ENCODE data around the gene HSPB1. TPM values are rescaled to one million over a fixed set of nuclear protein-coding genes. Genes with fewer than 3 reads are reported as not detected.
A peak's percentile ranks its signal among the peaks of the same experiment; 100 is the strongest.

Gene HSPB1
- total RNA-seq, 3 donors from 2014 or later (not counting 1 experiment from before 2014, with no cell fraction given) = 14.4 to 15.9 (median 14.7) TPM

DNA sequence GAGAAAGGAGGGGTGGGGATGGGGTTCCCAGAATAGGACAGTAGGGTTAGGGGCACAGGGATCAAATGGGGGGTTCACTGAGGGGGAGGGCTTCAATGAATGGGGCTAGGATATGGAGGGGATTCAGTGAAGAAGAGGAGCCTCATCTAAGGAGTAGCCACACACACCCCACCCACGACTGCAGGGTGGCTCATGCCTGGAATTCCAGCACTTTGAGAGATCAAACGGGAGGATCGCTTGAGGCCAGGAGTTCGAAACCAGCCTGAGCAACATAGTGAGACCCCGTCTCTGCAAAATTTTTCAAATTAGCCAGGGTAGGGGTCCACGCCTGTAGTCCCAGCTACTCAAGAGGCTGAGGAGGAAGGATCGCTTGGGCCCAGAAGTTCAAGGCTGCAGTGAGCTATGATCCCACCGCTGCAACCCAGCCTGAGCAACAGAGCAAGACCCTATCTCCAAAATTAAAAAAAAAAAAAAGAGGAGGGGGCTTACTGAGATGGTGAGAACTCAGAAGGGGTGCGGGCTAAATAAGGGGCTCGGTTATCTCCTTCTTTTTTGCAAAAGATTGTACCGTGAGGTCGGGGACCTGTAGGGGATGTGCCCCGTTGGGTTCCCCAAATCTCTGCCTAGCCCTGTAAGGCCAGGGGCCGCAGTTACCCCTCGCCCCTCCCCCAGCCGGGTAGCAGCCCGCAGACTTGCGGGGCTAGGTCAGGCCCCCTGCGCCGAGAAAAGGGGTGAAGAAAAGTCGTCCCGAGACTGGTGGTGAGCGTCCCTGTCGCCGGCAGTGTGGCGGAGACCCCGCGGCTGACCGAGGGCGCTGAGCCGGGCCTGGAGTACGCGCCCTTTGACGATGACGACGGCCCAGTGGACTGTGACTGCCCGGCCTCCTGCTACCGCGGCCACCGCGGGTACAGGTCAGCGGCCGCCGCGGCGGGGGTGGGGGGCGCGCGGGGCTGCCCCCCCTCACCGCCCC lies 43.1 kb upstream of the HSPB1 start:
- Histone ChIP-seq H3K9me3 (ENCODE audit: control insufficient read depth, insufficient read depth, low read length) (no peaks in the 10 kb centered on the region), H3K4me1 (ENCODE audit: control insufficient read depth, insufficient read depth, low read length) (peaks cover 5% of the 10 kb centered on the region), H3K4me3 (ENCODE audit: low read length) (no peak overlapping the region), H3K27me3 (ENCODE audit: control insufficient read depth, insufficient read depth, low read length) (peaks cover 7% of the 10 kb centered on the region), H3K27ac (ENCODE audit: low read length) (no peak overlapping the region), H3K36me3 (ENCODE audit: control insufficient read depth, insufficient read depth, low read length) (no peaks in the 10 kb centered on the region)
- Mint-ChIP-seq H3K27me3 (ENCODE audit: low read depth in 2 of 2) (peaks cover 7 to 31% of the 10 kb centered on the region in 2 donors), H3K4me1 (no peaks in the 10 kb centered on the region), H3K27ac (no peak overlapping the region), H3K9me3 (no peaks in the 10 kb centered on the region), H3K4me3 (peak overlapping the region; percentile 63), H3K36me3 (no peaks in the 10 kb centered on the region)
- TF ChIP-seq, protein P1, sequence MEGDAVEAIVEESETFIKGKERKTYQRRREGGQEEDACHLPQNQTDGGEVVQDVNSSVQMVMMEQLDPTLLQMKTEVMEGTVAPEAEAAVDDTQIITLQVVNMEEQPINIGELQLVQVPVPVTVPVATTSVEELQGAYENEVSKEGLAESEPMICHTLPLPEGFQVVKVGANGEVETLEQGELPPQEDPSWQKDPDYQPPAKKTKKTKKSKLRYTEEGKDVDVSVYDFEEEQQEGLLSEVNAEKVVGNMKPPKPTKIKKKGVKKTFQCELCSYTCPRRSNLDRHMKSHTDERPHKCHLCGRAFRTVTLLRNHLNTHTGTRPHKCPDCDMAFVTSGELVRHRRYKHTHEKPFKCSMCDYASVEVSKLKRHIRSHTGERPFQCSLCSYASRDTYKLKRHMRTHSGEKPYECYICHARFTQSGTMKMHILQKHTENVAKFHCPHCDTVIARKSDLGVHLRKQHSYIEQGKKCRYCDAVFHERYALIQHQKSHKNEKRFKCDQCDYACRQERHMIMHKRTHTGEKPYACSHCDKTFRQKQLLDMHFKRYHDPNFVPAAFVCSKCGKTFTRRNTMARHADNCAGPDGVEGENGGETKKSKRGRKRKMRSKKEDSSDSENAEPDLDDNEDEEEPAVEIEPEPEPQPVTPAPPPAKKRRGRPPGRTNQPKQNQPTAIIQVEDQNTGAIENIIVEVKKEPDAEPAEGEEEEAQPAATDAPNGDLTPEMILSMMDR (IDR thresholded peaks at IDR 0.05) = no peak
- ATAC-seq (no peak), DNase-seq (no peak)
- intact Hi-C loops (cut with micrococcal nuclease) = no loop called here
- 22% methylated on average over 48 of the region's 50 CpGs for WGBS (ENCODE audit: insufficient coverage)

- intact Hi-C loops (cut with micrococcal nuclease) = no loop called here
- no peaks in the 10 kb centered on the region for H3K36me3 Mint-ChIP-seq
- peaks cover 7 to 34% of the 10 kb centered on the region in 2 donors for H3K27me3 Mint-ChIP-seq (ENCODE audit: low read depth in 2 of 2)
- no peak overlapping the region for H3K27ac Mint-ChIP-seq
- peaks cover 5% of the 10 kb centered on the region for H3K4me1 ChIP-seq (ENCODE audit: control insufficient read depth, insufficient read depth, low read length)
- no peak overlapping the region for H3K4me3 Mint-ChIP-seq
- no peaks in the 10 kb centered on the region for H3K9me3 Mint-ChIP-seq
- peak; percentile 84 to 91 (median 90) for ATAC-seq
- H3K9me3 ChIP-seq (ENCODE audit: control insufficient read depth, insufficient read depth, low read length) = no peaks in the 10 kb centered on the region
- no peak overlapping the region for H3K4me3 ChIP-seq (ENCODE audit: low read length)
- 5% methylated on average over 25 of the region's 28 CpGs for WGBS (ENCODE audit: insufficient coverage)
- H3K36me3 ChIP-seq (ENCODE audit: control insufficient read depth, insufficient read depth, low read length) = no peaks in the 10 kb centered on the region
- H3K4me1 Mint-ChIP-seq = no peaks in the 10 kb centered on the region
- peaks cover 7% of the 10 kb centered on the region for H3K27me3 ChIP-seq (ENCODE audit: control insufficient read depth, insufficient read depth, low read length)
- peak; percentile 31 to 68 for DNase-seq
- TF ChIP-seq, protein P1 (IDR thresholded peaks at IDR 0.05) = no peak
- no peak overlapping the region for H3K27ac ChIP-seq (ENCODE audit: low read length)
Measured at GRCh38 chr7:76260171-76260703, 42.2 kb upstream of the HSPB1 start.

DNA sequence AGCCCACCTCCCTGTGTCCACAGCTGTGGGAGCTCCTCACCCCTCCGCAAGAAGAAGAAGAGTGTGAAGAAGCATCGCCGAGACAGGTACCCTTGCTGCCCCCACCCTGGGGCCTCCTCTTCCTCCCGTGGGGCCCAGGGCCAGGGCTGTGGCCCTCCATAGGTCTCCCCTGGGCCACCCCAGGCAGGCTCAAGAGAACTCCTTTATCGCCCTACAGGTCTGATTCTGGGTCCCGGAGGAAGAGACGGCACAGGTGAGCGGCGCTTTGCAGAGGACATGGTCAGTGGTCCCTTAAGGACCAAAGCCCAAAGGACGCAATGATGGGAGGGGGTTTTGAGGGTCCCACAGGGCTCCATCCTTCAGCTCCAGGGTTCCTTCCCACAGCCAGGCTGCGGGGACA lies 41.1 kb upstream of the HSPB1 start:
- no peaks in the 10 kb centered on the region for H3K4me1 Mint-ChIP-seq
- intact Hi-C loops (cut with micrococcal nuclease) = no loop called here
- no peaks in the 10 kb centered on the region for H3K36me3 Mint-ChIP-seq
- H3K4me3 ChIP-seq (ENCODE audit: low read length) = no peak overlapping the region
- H3K4me3 Mint-ChIP-seq = no peak overlapping the region
- no peak overlapping the region for H3K27ac Mint-ChIP-seq
- H3K27ac ChIP-seq (ENCODE audit: low read length) = no peak overlapping the region
- peaks cover 5% of the 10 kb centered on the region for H3K4me1 ChIP-seq (ENCODE audit: control insufficient read depth, insufficient read depth, low read length)
- H3K27me3 Mint-ChIP-seq (ENCODE audit: low read depth in 2 of 2) = peaks cover 0 to 31% of the 10 kb centered on the region in 2 donors
- DNase-seq (no peak), ATAC-seq (no peak)
- TF ChIP-seq, protein P1 (IDR thresholded peaks at IDR 0.05) = no peak
- H3K36me3 ChIP-seq (ENCODE audit: control insufficient read depth, insufficient read depth, low read length) = no peaks in the 10 kb centered on the region
- no peaks in the 10 kb centered on the region for H3K9me3 ChIP-seq (ENCODE audit: control insufficient read depth, insufficient read depth, low read length)
- H3K27me3 ChIP-seq (ENCODE audit: control insufficient read depth, insufficient read depth, low read length) = peaks cover 7% of the 10 kb centered on the region
- WGBS (ENCODE audit: insufficient coverage) = 94% methylated on average over 11 of the region's 11 CpGs
- no peaks in the 10 kb centered on the region for H3K9me3 Mint-ChIP-seq
